PFSK-1 (cell line): ENCODE data around the gene CCDC14.

ENCODE experiments used
- FOXP2 ChIP-seq: optimal IDR thresholded peaks from 2 replicates; pipeline ENCODE3; 2011; ENCODE audit warnings: borderline replicate concordance, control low read depth, inconsistent platforms; ENCODE audit not compliant: insufficient read depth; ENCODE audit errors: extremely low read length, extremely low read depth
- POLR2AphosphoS5 ChIP-seq: IDR thresholded peaks from 2 replicates; pipeline ENCODE4 v1.6.1; 2012; ENCODE audit warnings: low read depth, mild to moderate bottlenecking, control low read depth, low read length, moderate library complexity
- SIN3A ChIP-seq: IDR thresholded peaks from 2 replicates; pipeline ENCODE4 v1.6.1; 2012; ENCODE audit warnings: mild to moderate bottlenecking, low read length, moderate library complexity, borderline replicate concordance; ENCODE audit not compliant: insufficient read depth
- TAF1 ChIP-seq: IDR thresholded peaks from 2 replicates; pipeline ENCODE4 v1.6.1; 2012; ENCODE audit warnings: low read length, control low read depth, borderline replicate concordance; ENCODE audit not compliant: insufficient read depth
- TF ChIP-seq, protein P1 (sequence below), 2 experiments: IDR thresholded peaks; 2 replicates each; pipeline versions ENCODE4 v1.6.1 to v1.8.0; 2011 to 2012; ENCODE audit warnings: low read depth in 2 of 2, low read length in 2 of 2, control low read depth in 1 of 2, inconsistent platforms in 1 of 2, mild to moderate bottlenecking in 1 of 2, moderate library complexity in 1 of 2; ENCODE audit not compliant: insufficient read depth in 1 of 2

CCDC14 gene

DNA sequence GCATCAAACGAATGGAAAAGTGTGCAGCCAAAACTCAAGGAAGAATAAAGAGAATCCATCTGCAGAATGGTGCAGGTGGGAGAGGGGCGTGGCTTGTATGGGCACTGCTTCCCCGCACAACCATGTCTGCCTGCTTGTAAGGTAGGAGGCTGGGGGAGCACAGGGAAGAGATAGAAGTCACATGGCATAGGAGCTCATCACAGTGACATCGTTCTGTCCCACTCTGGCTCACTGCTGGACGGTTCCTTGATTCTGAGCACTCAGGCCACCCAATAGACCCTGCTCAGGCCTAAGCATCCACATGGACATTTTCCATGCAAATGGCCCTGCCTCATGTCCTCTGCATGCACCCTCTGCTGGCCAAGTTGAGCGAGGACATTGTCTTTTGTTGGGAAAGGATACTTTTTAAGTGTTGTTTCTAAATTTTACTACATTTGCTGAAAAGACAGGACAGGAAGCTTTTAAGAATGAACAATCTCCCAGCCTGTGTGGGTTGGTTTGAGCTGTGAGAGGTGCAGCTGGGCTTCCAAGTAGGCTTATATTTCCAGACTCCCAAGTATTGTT is 79.9 kb downstream of the CCDC14 start:
- TF ChIP-seq SIN3A (no peak), POLR2AphosphoS5 (no peak), FOXP2 (no peak), TAF1 (no peak)
- TF ChIP-seq, protein P1, sequence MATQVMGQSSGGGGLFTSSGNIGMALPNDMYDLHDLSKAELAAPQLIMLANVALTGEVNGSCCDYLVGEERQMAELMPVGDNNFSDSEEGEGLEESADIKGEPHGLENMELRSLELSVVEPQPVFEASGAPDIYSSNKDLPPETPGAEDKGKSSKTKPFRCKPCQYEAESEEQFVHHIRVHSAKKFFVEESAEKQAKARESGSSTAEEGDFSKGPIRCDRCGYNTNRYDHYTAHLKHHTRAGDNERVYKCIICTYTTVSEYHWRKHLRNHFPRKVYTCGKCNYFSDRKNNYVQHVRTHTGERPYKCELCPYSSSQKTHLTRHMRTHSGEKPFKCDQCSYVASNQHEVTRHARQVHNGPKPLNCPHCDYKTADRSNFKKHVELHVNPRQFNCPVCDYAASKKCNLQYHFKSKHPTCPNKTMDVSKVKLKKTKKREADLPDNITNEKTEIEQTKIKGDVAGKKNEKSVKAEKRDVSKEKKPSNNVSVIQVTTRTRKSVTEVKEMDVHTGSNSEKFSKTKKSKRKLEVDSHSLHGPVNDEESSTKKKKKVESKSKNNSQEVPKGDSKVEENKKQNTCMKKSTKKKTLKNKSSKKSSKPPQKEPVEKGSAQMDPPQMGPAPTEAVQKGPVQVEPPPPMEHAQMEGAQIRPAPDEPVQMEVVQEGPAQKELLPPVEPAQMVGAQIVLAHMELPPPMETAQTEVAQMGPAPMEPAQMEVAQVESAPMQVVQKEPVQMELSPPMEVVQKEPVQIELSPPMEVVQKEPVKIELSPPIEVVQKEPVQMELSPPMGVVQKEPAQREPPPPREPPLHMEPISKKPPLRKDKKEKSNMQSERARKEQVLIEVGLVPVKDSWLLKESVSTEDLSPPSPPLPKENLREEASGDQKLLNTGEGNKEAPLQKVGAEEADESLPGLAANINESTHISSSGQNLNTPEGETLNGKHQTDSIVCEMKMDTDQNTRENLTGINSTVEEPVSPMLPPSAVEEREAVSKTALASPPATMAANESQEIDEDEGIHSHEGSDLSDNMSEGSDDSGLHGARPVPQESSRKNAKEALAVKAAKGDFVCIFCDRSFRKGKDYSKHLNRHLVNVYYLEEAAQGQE (IDR thresholded peaks at IDR 0.05; ENCODE audit: insufficient read depth in 1 of 2, low read depth in 2 of 2, low read length in 2 of 2): no peak

DNA sequence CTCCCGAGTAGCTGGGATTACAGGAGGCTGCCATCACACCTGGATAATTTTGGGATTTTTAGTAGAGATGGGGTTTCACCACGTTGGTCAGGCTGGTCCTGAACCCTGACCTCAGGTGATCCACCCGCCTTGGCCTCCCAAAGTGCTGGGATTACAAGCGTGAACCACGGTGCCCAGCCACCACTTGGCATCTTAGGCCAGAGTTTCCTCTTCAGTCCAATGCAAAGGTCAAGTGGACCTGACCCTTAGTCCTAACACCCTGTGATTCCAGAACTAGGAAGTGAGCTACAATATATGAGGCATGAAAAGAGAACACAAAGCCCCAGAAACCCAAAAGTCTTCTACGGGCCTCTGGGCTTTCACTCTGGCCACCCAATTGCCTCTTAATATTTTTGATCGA is 82.2 kb downstream of the CCDC14 start:
- TF ChIP-seq, protein P1 (IDR thresholded peaks at IDR 0.05; ENCODE audit: insufficient read depth in 1 of 2, low read depth in 2 of 2, low read length in 2 of 2): no peak
- TF ChIP-seq SIN3A (no peak), POLR2AphosphoS5 (no peak)

DNA sequence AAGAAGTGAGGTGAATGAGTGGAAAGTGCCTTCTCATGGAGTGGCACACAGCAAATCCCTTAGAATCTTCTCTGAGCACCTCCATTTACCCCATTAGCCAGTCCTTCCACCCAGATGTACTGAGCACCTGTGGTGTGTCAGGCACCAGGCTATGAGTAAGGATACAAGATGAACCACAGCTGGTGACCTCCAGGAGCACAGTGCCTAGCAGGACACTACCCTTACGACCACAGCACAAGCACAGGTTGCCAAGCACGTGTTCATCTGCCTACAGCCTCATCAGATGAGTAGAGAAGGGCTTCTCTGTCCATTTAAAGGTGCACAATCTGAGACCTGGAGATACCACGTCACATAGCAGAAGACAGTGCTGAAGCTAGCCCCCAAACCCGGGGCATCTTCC is 83.1 kb downstream of the CCDC14 start:
- no peak for TF ChIP-seq FOXP2

DNA sequence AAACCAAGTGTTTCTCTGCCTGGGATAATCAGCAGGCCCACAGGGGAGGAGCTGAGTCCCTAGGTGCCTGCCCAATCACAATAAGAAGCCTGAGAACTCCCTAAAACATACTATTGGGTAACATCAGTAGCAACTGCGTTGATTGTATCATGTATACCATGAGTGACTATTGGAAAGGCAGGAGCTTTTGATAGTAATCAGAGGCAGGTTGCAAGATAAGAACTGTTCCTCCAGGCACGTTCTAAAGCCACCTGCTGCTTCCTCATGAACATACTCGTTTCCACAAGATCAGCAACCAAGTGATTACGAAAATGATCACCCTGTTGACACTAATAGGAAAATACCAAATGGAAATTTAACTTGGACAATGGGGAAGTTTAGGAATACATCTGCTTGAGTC is 83.6 kb downstream of the CCDC14 start:
- TF ChIP-seq SIN3A (no peak), TAF1 (no peak), FOXP2 (no peak), POLR2AphosphoS5 (no peak)
- TF ChIP-seq, protein P1 (IDR thresholded peaks at IDR 0.05; ENCODE audit: insufficient read depth in 1 of 2, low read depth in 2 of 2, low read length in 2 of 2): no peak

DNA sequence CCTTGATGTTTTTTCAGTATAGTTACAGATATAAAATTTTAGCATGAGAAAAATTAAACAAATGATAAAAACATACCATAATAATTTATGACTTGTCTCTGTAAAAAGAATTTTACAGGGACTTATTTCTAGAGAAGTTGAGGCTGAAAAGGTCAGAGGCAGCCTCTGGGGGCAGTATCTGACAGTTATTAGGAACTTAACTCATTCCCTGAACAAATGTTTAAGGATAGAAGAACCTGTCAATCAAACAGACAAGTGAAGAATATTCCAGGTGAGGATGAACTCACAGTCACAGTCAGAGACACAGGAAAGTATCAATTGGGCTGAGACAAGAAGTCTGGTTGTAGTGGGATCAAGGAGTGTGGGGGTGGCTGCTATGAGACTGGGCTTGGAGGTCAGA is 84.2 kb downstream of the CCDC14 start:
- TF ChIP-seq FOXP2 (no peak), TAF1 (no peak), POLR2AphosphoS5 (no peak), SIN3A (no peak)
- TF ChIP-seq, protein P1 (IDR thresholded peaks at IDR 0.05; ENCODE audit: insufficient read depth in 1 of 2, low read depth in 2 of 2, low read length in 2 of 2): no peak
